ENCODE data around the gene DNAL1.
A peak's percentile ranks its signal among the peaks of the same experiment; 100 is the strongest.
"Not testable (repeated sequence)": the region's sequence is repeated elsewhere in the genome, so short reads cannot be mapped to it uniquely, and the experiment has no call there.

The DNAL1 gene

DNA sequence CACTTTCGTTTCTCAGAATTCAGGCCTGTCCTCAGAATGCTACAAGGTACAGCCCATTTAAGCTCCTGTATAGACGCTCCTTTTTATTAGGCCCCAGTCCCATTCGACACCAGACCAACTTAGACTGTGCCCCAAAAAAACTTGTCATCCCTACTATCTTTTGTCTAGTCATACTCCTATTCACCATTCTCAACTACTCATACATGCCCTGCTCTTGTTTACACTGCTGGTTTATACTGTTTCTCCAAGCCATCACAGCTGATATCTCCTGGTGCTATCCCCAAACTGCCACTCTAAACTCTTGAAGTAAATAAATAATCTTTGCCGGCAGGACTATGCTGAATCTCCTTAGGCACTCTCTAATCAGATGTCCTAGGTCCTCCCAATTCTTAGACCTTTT, 63.3 kb downstream of the DNAL1 start:
- not testable (repeated sequence) for H3K4me3 ChIP-seq (ENCODE audit: low read depth, low read length); H3K36me3 ChIP-seq (ENCODE audit: control insufficient read depth, insufficient read depth, low read length); H3K9me3 ChIP-seq (ENCODE audit: control insufficient read depth, insufficient read depth, low read length); H3K27me3 ChIP-seq (ENCODE audit: control insufficient read depth, insufficient read depth, low read length); H3K27ac ChIP-seq (ENCODE audit: low read depth, low read length); H3K9ac ChIP-seq (ENCODE audit: low read depth, low read length); H3K4me1 ChIP-seq (ENCODE audit: control insufficient read depth, insufficient read depth, low read length)

GRCh38 chr14:73709904-73710469, 65.2 kb downstream of the DNAL1 start:
- peaks cover 6% of the 10 kb centered on the region for H3K27me3 ChIP-seq (ENCODE audit: control insufficient read depth, insufficient read depth, low read length)
- H3K4me1 ChIP-seq (ENCODE audit: control insufficient read depth, insufficient read depth, low read length): peaks cover 4% of the 10 kb centered on the region; the same call in 1 of the 2 replicates
- no peaks in the 10 kb centered on the region for H3K36me3 ChIP-seq (ENCODE audit: control insufficient read depth, insufficient read depth, low read length)
- H3K27ac ChIP-seq (ENCODE audit: low read depth, low read length): no peak overlapping the region
- H3K9ac ChIP-seq (ENCODE audit: low read depth, low read length): no peak overlapping the region
- H3K9me3 ChIP-seq (ENCODE audit: control insufficient read depth, insufficient read depth, low read length): no peaks in the 10 kb centered on the region
- no peak overlapping the region for H3K4me3 ChIP-seq (ENCODE audit: low read depth, low read length)

- H3K4me3 ChIP-seq (ENCODE audit: low read depth, low read length): no peak overlapping the region
- H3K27ac ChIP-seq (ENCODE audit: low read depth, low read length): no peak overlapping the region
- H3K9me3 ChIP-seq (ENCODE audit: control insufficient read depth, insufficient read depth, low read length): no peaks in the 10 kb centered on the region
- peaks cover 4% of the 10 kb centered on the region; the same call in 1 of the 2 replicates for H3K4me1 ChIP-seq (ENCODE audit: control insufficient read depth, insufficient read depth, low read length)
- peaks cover 6% of the 10 kb centered on the region for H3K27me3 ChIP-seq (ENCODE audit: control insufficient read depth, insufficient read depth, low read length)
- no peaks in the 10 kb centered on the region for H3K36me3 ChIP-seq (ENCODE audit: control insufficient read depth, insufficient read depth, low read length)
- no peak overlapping the region for H3K9ac ChIP-seq (ENCODE audit: low read depth, low read length)
These were observed 66.0 kb downstream of the DNAL1 start for GRCh38 chr14:73710737-73711136.

GRCh38 chr14:73712071-73712506, 67.3 kb downstream of the DNAL1 start:
- Histone ChIP-seq H3K4me3 (ENCODE audit: low read depth, low read length) (peak overlapping the region; percentile 97), H3K27ac (ENCODE audit: low read depth, low read length) (no peak overlapping the region), H3K9ac (ENCODE audit: low read depth, low read length) (no peak overlapping the region), H3K9me3 (ENCODE audit: control insufficient read depth, insufficient read depth, low read length) (no peaks in the 10 kb centered on the region), H3K27me3 (ENCODE audit: control insufficient read depth, insufficient read depth, low read length) (peaks cover 6% of the 10 kb centered on the region), H3K36me3 (ENCODE audit: control insufficient read depth, insufficient read depth, low read length) (no peaks in the 10 kb centered on the region), H3K4me1 (ENCODE audit: control insufficient read depth, insufficient read depth, low read length) (peaks cover 4% of the 10 kb centered on the region; the same call in 1 of the 2 replicates)

- Histone ChIP-seq H3K9ac (ENCODE audit: low read depth, low read length) (peak overlapping the region; percentile 88; the same call in 1 of the 2 replicates), H3K27me3 (ENCODE audit: control insufficient read depth, insufficient read depth, low read length) (peaks cover 6% of the 10 kb centered on the region), H3K9me3 (ENCODE audit: control insufficient read depth, insufficient read depth, low read length) (no peaks in the 10 kb centered on the region), H3K36me3 (ENCODE audit: control insufficient read depth, insufficient read depth, low read length) (no peaks in the 10 kb centered on the region), H3K27ac (ENCODE audit: low read depth, low read length) (no peak overlapping the region), H3K4me1 (ENCODE audit: control insufficient read depth, insufficient read depth, low read length) (peaks cover 6% of the 10 kb centered on the region), H3K4me3 (ENCODE audit: low read depth, low read length) (peak overlapping the region; percentile 97)
These were observed 67.9 kb downstream of the DNAL1 start for GRCh38 chr14:73712540-73713180.

GRCh38 chr14:73713206-73713802, 68.5 kb downstream of the DNAL1 start:
- Histone ChIP-seq H3K27me3 (ENCODE audit: control insufficient read depth, insufficient read depth, low read length) (peaks cover 6% of the 10 kb centered on the region), H3K27ac (ENCODE audit: low read depth, low read length) (peak overlapping the region; percentile 85), H3K4me3 (ENCODE audit: low read depth, low read length) (peak overlapping the region; percentile 97), H3K36me3 (ENCODE audit: control insufficient read depth, insufficient read depth, low read length) (no peaks in the 10 kb centered on the region), H3K4me1 (ENCODE audit: control insufficient read depth, insufficient read depth, low read length) (peaks cover 13% of the 10 kb centered on the region), H3K9me3 (ENCODE audit: control insufficient read depth, insufficient read depth, low read length) (no peaks in the 10 kb centered on the region), H3K9ac (ENCODE audit: low read depth, low read length) (peak overlapping the region; percentile 88)

DNA sequence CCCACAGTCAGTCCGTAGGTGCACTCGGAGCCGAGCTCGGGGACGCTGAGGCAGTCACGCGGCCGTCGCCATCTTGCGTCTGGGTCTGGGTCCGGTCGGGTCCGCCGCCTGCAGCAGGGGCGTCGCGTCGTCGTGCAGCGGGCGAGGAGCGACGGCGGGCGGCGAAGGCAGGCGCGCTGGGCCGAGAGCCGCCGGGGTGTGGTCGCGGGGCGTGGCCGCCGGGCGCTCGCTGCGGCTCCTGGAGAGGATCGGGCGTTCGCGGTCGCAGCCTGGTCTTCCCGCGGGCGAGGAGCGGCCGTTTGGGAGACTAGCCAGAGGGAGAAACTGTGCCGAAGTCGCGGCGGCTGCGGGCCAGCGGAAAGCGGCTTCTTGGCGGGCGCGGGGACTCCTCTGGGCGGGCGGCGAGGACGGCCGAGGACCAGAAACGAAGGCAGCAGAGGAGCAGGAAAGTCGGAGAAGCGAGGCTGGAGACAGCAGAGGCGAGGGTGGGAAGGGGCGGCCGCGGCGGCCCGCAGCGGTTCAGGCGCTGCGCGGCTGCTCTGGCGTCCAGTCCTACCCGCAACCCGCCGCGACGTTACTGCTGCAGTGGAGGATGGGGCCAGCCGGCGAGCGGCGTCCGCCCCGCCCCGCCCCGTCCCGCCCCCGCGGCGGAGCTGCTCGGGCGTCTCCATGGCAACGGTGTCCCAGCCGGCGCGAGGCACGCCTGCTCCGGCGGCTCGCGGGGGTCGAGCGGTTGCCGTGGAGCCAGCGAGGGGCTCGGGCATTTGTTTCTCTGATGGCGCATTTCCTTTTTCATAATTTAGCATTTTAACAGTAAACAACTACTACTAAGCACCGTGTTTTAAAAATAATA, 69.2 kb downstream of the DNAL1 start, which contains the start of gene PNMA1:
Gene PNMA1 (minus strand): TSS at position 582 of the 853 bp plus-strand sequence. CDS start 745 bp downstream, outside the sequence.
- peak within 1 kb of the TSS; percentile 97 for H3K4me3 ChIP-seq (ENCODE audit: low read depth, low read length)
- peak within 1 kb of the TSS; percentile 85 for H3K27ac ChIP-seq (ENCODE audit: low read depth, low read length)
- H3K36me3 ChIP-seq (ENCODE audit: control insufficient read depth, insufficient read depth, low read length): no peaks in the 10 kb centered on the region
- peaks cover 17% of the 10 kb centered on the region for H3K4me1 ChIP-seq (ENCODE audit: control insufficient read depth, insufficient read depth, low read length)
- H3K9ac ChIP-seq (ENCODE audit: low read depth, low read length): peak within 1 kb of the TSS; percentile 88
- peaks cover 6% of the 10 kb centered on the region for H3K27me3 ChIP-seq (ENCODE audit: control insufficient read depth, insufficient read depth, low read length)
- no peaks in the 10 kb centered on the region for H3K9me3 ChIP-seq (ENCODE audit: control insufficient read depth, insufficient read depth, low read length)

- Histone ChIP-seq H3K27me3 (ENCODE audit: control insufficient read depth, insufficient read depth, low read length) (peaks cover 6% of the 10 kb centered on the region), H3K4me3 (ENCODE audit: low read depth, low read length) (peak overlapping the region; percentile 97), H3K9ac (ENCODE audit: low read depth, low read length) (no peak overlapping the region), H3K27ac (ENCODE audit: low read depth, low read length) (peak overlapping the region; percentile 21), H3K4me1 (ENCODE audit: control insufficient read depth, insufficient read depth, low read length) (peaks cover 23% of the 10 kb centered on the region), H3K9me3 (ENCODE audit: control insufficient read depth, insufficient read depth, low read length) (no peaks in the 10 kb centered on the region), H3K36me3 (ENCODE audit: control insufficient read depth, insufficient read depth, low read length) (no peaks in the 10 kb centered on the region)
These were observed 69.9 kb downstream of the DNAL1 start for GRCh38 chr14:73714656-73715081.

DNA sequence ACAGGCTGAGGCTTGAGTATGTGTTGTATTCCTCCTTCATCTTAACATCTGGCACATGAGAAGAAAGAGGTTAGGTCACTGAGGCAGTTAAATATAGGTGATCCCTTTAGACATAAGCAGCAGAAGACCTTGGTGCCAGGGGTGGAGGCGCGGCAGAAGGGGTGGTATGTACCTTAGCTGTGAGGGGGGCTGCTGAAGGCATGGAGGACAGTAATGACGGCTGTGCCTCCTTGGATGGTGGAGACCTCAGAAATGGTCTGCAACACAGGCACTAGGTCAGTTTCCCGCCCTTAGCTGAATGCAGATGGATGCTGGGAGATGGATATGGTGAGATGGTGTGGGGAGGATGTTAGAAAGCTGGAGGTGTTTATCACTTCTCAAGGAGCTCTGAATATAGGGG, 70.9 kb downstream of the DNAL1 start:
- no peak overlapping the region for H3K27ac ChIP-seq (ENCODE audit: low read depth, low read length)
- H3K36me3 ChIP-seq (ENCODE audit: control insufficient read depth, insufficient read depth, low read length): no peaks in the 10 kb centered on the region
- no peak overlapping the region for H3K4me3 ChIP-seq (ENCODE audit: low read depth, low read length)

DNA sequence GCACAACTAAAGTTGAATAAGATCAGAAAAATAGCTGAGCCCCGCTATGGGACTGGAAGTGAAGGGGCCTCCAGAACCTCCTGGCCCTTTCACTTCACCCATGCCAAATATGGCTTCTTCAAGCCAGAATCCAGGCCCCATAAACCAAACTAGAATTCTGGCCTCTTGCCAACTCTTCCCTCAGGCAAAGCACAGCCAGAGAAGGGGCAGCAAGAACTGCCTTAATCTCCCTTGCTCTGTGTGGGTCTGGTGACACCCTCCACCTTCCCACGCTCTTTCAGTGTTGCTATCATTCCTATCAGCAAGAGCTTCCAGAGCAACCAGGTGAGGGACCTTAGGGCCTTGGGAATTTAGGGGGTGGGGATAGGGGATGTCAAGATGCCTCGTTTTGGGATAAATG, 72.5 kb downstream of the DNAL1 start:
- Histone ChIP-seq H3K4me3 (ENCODE audit: low read depth, low read length) (no peak overlapping the region), H3K4me1 (ENCODE audit: control insufficient read depth, insufficient read depth, low read length) (peaks cover 39% of the 10 kb centered on the region), H3K27me3 (ENCODE audit: control insufficient read depth, insufficient read depth, low read length) (peaks cover 6% of the 10 kb centered on the region), H3K36me3 (ENCODE audit: control insufficient read depth, insufficient read depth, low read length) (peaks cover 7% of the 10 kb centered on the region; the same call in 1 of the 2 replicates), H3K9me3 (ENCODE audit: control insufficient read depth, insufficient read depth, low read length) (no peaks in the 10 kb centered on the region), H3K27ac (ENCODE audit: low read depth, low read length) (no peak overlapping the region), H3K9ac (ENCODE audit: low read depth, low read length) (no peak overlapping the region)

More for the DNA sequence above, 70.9 kb downstream of the DNAL1 start:
- Histone ChIP-seq H3K27me3 (ENCODE audit: control insufficient read depth, insufficient read depth, low read length) (peaks cover 6% of the 10 kb centered on the region), H3K4me1 (ENCODE audit: control insufficient read depth, insufficient read depth, low read length) (peaks cover 28% of the 10 kb centered on the region), H3K9ac (ENCODE audit: low read depth, low read length) (no peak overlapping the region), H3K9me3 (ENCODE audit: control insufficient read depth, insufficient read depth, low read length) (no peaks in the 10 kb centered on the region)
